ENCODE results near the gene INTS15. TPM values are rescaled to one million over a fixed set of nuclear protein-coding genes. Genes with fewer than 3 reads are reported as not detected.

Gene INTS15
- total and polyA plus RNA-seq, 8 donors: 9.3 to 203 (median 24.2) TPM

Other genes with a start within 250 kb of the INTS15 start
- gene FAM220A, start 241.1 kb upstream of the INTS15 start, total RNA-seq: 10 to 100 TPM in 2 of 5 donors, 1 to 10 TPM in 3; 3.6 to 92.2 (median 9.2) TPM
- gene FAM220A, start 241.1 kb upstream of the INTS15 start, polyA plus RNA-seq: 1 to 10 TPM; 7.1 to 7.3 (median 7.2) TPM
- 100 to 1,000 TPM in 4 of 5 donors, 10 to 100 TPM in 1; 27.4 to 159 (median 118) TPM for gene RAC1, start 215.5 kb upstream of the INTS15 start, total RNA-seq
- 100 to 1,000 TPM; 190 to 319 (median 302) TPM for gene RAC1, start 215.5 kb upstream of the INTS15 start, polyA plus RNA-seq
- 10 to 100 TPM in 4 of 5 donors, 1 to 10 TPM in 1; 5.8 to 23.7 (median 15.4) TPM for gene DAGLB, start 142.1 kb upstream of the INTS15 start, total RNA-seq
- 1 to 10 TPM; 4.7 to 6.6 (median 5.0) TPM for gene DAGLB, start 142.1 kb upstream of the INTS15 start, polyA plus RNA-seq
- 100 to 1,000 TPM in 3 of 5 donors, 10 to 100 TPM in 2; 30.9 to 265 (median 117) TPM for gene KDELR2, start 105.9 kb upstream of the INTS15 start, total RNA-seq
- 10 to 100 TPM; 53.2 to 73.2 (median 72.2) TPM for gene KDELR2, start 105.9 kb upstream of the INTS15 start, polyA plus RNA-seq
- gene GRID2IP, start 38.6 kb upstream of the INTS15 start, total RNA-seq: under 1 TPM in 1 of 5 donors, not detected in 4; 0.37 TPM
- gene GRID2IP, start 38.6 kb upstream of the INTS15 start, polyA plus RNA-seq: under 1 TPM in 2 of 3 donors, not detected in 1; 0.23 to 0.25 TPM
- gene ZDHHC4, start 12.6 kb upstream of the INTS15 start, total RNA-seq: 10 to 100 TPM in 3 of 5 donors, 1 to 10 TPM in 2; 4.1 to 78.4 (median 22.8) TPM
- 10 to 100 TPM; 41.4 to 49.7 (median 46.4) TPM for gene ZDHHC4, start 12.6 kb upstream of the INTS15 start, polyA plus RNA-seq
- gene ZNF853, start 25.6 kb downstream of the INTS15 start, total RNA-seq: 10 to 100 TPM in 2 of 5 donors, 1 to 10 TPM in 3; 3.8 to 30.9 (median 8.6) TPM
- 1 to 10 TPM; 1.6 to 2.6 (median 2.0) TPM for gene ZNF853, start 25.6 kb downstream of the INTS15 start, polyA plus RNA-seq
- 10 to 100 TPM; 13.4 to 62.6 (median 30.0) TPM for gene ZNF316, start 47.3 kb downstream of the INTS15 start, total RNA-seq
- gene ZNF316, start 47.3 kb downstream of the INTS15 start, polyA plus RNA-seq: 10 to 100 TPM in 2 of 3 donors, 1 to 10 TPM in 1; 7.2 to 13.0 (median 10.8) TPM
- gene ZNF12, start 116.9 kb downstream of the INTS15 start, total RNA-seq: 100 to 1,000 TPM in 1 of 5 donors, 10 to 100 TPM in 4; 21.9 to 222 (median 37.1) TPM
- gene ZNF12, start 116.9 kb downstream of the INTS15 start, polyA plus RNA-seq: 1 to 10 TPM; 3.9 to 7.3 (median 6.6) TPM
- 1 to 10 TPM in 1 of 5 donors, not detected in 4; 1.3 TPM for gene RSPH10B2, start 164.1 kb downstream of the INTS15 start, total RNA-seq
- not detected for gene RSPH10B2, start 164.1 kb downstream of the INTS15 start, polyA plus RNA-seq
- 100 to 1,000 TPM in 1 of 5 donors, 10 to 100 TPM in 4; 36.2 to 162 (median 86.8) TPM for gene CCZ1B, start 236.3 kb downstream of the INTS15 start, total RNA-seq
- gene CCZ1B, start 236.3 kb downstream of the INTS15 start, polyA plus RNA-seq: 10 to 100 TPM; 17.0 to 47.8 (median 27.8) TPM